Left kidney (tissue), 2 donors: ENCODE measurements around the gene GAB2. TPM values are rescaled to one million over a fixed set of nuclear protein-coding genes. Genes with fewer than 3 reads are reported as not detected.

Experiments
- DNase-seq: peaks from one replicate; pipeline ENCODE4 v3.0.0-alpha.2; 2013
- polyA plus RNA-seq: library from polyadenylated mRNA; unstranded; fragments of 120-200 nt; gene quantifications from one replicate; pipeline ENCODE4 v1.2.1, GENCODE V29; 2013; ENCODE audit not compliant: insufficient read length

The GAB2 gene
- polyA plus RNA-seq, 1 donor: 17.5 TPM

- no peak for DNase-seq
Observed at GRCh38 chr11:78400702-78401101, 16.9 kb downstream of the GAB2 start.

DNA sequence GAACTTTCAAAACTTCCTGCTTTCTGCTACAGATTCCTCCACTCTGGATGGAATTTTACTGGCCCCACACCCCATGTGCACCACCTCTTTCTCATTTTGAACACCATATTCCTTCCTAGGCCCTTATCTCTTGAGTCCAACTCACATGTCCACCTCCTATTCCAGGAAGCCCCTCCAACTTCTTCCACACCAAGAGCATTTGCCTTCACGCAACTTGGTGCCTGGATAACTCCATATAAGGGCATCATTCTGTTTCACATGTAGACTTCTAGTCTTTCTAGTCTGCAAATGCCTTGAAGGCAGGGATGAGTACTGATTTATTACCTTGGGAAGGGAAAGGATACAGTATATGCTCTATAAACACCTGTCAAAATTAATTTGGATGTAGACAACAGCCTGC lies 17.5 kb downstream of the GAB2 start:
- no peak for DNase-seq

DNA sequence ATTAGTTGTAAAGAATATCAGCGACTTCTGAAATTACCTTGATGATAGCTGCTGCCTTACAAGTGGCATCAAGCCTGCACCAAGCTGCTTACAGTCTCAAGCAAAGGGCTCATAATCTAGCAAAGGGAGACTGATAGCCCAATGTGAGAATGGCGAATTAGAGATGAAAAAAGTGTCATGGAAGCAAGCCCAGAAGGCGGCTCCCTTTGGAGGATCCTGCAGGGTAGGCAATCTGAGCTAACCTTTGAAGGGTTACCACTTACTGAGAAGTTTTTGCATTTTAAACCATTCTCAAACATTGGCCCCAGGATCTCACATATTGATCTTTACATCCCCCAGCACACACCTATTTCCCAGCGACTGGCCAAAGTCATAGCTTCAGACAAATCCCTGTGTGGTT lies 18.5 kb downstream of the GAB2 start:
- DNase-seq: no peak

GRCh38 chr11:78398715-78399114 lies 18.9 kb downstream of the GAB2 start:
- no peak for DNase-seq

- no peak for DNase-seq
Observed at GRCh38 chr11:78397398-78397797, 20.2 kb downstream of the GAB2 start.

- no peak for DNase-seq
Observed at GRCh38 chr11:78395597-78395996, 22.0 kb downstream of the GAB2 start.

- no peak for DNase-seq
Observed at GRCh38 chr11:78392854-78393253, 24.8 kb downstream of the GAB2 start.

- DNase-seq: no peak
Observed at GRCh38 chr11:78391424-78391823, 26.2 kb downstream of the GAB2 start.

DNA sequence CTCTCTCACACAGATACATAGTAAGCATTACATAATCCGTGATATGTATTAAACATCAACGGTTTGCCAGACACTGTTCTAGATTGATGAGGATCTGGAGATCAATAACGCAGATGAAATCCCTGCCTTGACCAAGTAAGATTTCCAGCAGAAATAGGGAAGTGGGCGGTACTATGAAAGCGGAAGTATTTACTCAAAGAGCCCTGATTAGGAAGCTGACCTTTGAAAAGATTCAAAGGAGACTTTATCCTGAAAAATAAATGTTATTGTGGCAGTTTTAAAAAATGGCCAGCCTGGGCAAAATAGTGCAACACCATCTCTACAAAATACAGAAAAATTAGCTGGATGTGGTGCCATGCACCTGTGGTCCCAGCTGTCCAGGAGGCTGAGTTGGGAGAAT lies 26.8 kb downstream of the GAB2 start:
- DNase-seq: no peak

DNA sequence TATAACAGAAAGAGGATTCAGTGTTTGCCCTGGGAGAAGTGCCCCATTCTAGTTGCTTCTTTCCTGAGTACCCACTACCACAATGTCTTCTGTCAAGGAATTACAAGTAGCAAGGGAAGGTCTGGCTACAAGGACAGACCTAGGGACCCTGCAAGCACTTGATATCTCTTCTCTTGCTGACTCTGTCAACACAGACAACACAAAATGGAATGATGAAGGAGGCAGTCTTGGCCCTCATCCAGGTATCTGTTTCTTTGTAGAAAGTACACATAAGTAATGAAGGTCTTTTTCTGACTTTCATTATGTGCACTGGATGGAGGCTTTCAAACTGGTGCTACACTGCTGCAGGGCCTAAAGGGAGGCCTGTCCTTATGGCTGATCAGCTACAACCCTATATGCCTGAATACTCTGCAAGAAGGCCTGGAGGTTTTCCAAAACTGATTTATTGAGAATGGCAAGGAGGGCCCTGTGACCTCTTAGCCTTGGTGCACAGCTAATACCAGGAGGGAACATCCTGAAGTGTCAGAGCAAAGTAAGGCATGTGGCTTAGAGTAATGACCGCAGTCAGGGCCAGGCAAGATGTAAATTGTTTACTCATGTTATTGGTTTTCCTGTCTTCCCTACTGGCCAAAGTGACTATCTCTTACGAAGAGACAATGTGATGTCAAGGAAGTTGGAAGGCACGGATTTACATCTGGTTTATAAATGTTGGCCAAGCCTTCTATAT lies 31.2 kb downstream of the GAB2 start:
- no peak for DNase-seq

- no peak for DNase-seq
Observed at GRCh38 chr11:78385205-78385604, 32.4 kb downstream of the GAB2 start.

DNA sequence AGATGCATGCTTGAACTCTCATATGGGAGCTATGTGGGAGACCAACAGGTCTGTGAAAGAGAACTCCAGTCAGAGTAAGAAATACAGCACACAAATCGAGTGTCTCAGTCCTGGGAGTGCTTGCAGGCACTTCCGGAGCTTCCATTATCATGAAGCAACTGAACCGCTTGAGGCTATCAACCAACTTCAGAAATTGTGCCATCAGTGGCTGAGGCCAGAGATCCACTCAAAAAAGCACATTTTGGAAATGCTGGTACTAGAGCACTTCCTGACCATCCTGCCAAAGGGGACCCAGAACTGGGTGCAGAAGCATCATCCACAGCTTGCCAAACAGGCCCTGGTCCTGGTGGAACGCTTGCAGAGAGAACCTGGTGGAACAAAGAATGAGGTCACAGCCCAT lies 33.4 kb downstream of the GAB2 start:
- no peak for DNase-seq

DNA sequence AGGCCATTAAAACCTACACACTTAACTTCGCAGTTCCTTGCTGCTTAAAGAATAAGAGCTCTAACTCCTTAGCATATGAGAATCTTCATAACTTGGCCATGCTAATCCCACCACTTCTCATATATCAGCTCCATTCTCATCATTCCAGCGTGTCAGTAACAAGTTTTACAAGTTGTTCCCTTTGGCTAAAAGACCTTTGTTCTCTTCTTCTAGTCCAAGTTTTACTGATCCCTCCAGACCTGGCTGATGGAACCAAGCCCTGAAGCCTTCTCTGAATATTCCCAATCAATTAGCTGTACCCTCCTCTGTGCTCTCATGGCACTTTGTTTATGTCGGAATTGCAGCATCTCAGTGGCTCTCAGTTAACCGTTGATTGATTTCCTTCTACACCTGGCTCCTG lies 35.8 kb downstream of the GAB2 start:
- DNase-seq: no peak

- DNase-seq: no peak
Observed at GRCh38 chr11:78380615-78381051, 37.0 kb downstream of the GAB2 start.

GRCh38 chr11:78379039-78379670 lies 38.5 kb downstream of the GAB2 start:
- no peak for DNase-seq

DNA sequence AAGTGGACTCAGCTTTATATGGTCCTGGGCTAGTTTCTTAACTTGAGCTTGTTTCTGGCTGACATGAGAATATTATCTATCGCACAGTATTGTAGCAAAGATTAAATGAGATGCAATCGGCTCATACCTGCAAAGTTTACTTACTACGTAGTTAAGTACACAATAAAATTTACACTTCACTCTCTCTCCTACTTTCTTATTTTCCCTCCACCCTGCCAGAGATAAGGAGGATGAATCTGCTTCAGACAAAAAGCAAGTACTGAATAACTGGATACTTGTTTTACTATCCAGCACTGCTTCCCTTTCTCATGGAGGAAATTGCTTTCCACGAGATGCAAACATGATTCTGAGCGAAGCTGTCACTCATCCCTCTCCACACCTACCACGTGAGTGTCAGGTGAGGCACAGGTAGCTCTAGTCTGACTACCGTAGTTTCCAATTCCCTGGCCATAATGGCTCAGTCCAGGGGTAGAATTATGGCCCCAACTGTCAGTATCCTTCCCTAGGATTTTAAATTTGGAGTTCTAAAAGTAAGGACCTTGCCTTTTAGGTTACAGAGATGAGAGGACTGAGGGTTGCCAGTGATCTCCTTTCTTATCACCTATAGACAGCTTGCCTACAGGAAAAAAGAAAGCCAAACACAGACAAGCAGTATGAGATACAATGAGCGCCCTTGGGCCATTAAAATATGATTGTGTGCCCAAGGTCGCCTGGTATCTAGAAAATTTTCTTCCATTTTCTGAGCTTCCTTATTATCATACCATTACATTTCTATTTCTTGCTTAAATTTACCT lies 39.8 kb downstream of the GAB2 start:
- no peak for DNase-seq

- no peak for DNase-seq
Observed at GRCh38 chr11:78376858-78377257, 40.8 kb downstream of the GAB2 start.

DNA sequence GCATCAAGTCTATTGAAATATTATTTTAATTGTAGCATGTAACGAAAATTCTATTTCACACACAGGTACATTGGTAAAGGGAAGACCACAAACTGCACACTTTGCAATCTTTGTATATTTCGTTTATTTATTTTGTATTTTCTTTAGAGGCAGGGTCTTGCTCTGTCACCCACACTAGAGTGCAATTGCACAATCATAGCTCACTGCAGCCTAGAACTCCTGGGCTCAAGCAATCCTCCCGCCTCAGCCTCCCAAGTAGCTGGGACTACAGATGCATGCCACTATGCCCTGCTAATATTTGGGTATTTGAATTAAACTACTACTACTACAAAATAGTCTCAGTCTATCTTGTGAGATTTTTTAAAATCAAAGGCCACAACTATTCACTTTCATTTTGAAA lies 42.7 kb downstream of the GAB2 start:
- no peak for DNase-seq

DNA sequence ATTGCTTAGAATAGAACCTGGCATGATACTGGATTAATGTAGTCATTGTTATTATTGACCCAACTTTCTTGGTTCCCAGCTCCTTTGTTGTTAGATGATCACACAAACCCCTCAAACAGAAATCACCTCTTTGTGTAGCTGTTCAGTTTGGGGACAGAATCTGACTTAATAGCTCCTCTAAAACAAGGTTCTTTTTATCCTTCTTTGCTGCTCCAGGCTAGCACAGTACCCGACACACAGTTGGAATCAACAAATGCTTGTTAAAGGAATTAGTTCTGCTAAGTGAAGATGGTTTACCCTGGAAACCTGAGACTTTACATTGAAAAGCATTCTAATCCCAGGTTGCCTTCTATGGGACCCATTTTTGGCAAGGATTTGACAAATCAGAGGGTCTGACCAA lies 43.9 kb downstream of the GAB2 start:
- no peak for DNase-seq

- DNase-seq: no peak
Observed at GRCh38 chr11:78372114-78372768, 45.4 kb downstream of the GAB2 start.

GRCh38 chr11:78371221-78371891 lies 46.3 kb downstream of the GAB2 start:
- DNase-seq: no peak
